ENCODE results near the gene CPNE7. TPM values are rescaled to one million over a fixed set of nuclear protein-coding genes. Genes with fewer than 3 reads are reported as not detected.

The CPNE7 gene
- total and polyA plus RNA-seq, 2 of the 8 experiments (the other 6 are each of a cell fraction or from before 2014, with no cell fraction given), result 10.0 to 23.7 TPM

DNA sequence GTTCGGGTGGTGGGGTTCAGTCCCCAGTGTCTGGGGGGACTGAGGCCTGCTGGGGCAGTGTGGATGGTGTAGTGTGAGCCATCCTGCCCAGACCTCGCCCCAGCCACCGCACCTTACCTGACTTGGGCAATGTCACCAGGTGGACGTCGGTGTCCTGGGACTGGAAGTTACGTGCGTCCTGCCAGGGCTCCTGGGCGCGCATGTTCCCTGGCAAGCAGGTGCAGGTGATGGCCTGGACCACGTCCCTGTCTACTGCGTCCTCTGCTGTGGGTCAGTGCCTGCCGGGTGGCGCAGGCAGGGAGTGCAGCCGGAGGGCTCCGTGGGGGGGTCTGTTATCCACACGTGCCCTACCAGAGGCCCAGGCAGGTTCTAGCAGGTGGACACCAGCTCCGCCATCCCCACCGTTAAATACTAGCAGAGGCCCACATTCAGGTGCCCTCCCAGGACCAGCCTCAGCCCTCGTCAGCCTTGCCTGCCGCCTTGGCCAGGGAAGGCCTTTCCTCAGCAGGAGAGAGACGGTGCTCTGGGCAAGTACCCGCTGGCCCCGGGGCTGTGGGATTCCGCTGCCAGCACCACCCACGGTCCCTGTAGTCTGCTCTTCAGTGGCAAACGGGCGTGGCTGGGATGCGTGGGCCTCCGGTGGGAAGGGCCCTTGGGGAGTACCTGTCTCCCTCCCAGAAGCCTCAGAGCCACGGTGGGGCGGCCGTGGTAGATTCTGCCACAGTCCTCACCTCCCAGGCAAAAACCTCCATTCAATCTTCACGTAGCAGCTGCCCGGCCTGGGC lies 29.8 kb downstream of the CPNE7 start:
- Histone ChIP-seq H2AFZ (ENCODE audit: low read length) (no peak overlapping the region), H2BK12ac (ENCODE audit: low read depth, low read length) (no peak overlapping the region), H2BK120ac (replicated peaks; ENCODE audit: low read depth, low read length) (no peak overlapping the region), H3K23me2 (ENCODE audit: low read depth, low read length) (peaks cover 2% of the 10 kb centered on the region), H3K79me1 (ENCODE audit: low read depth, low read length) (no peaks in the 10 kb centered on the region), H3K36me3 (ENCODE audit: control insufficient read depth in 2 of 4, insufficient read depth in 4 of 4, low read length in 3 of 4) (no peaks in the 10 kb centered on the region), H3K4ac (replicated peaks; ENCODE audit: insufficient read length, low read depth, low read length) (no peak overlapping the region), H2BK20ac (ENCODE audit: low read length) (no peak overlapping the region), H4K20me1 (replicated peaks in 1 of 2; ENCODE audit: control insufficient read depth in 1 of 2, insufficient read depth in 2 of 2, low read length in 2 of 2) (peaks cover 0 to 5% of the 10 kb centered on the region in 2 experiments), H3K4me2 (ENCODE audit: insufficient read depth in 1 of 2, low read depth in 2 of 2, low read length in 2 of 2) (no peak overlapping the region), H3K9ac (replicated peaks in 1 of 4; ENCODE audit: extremely low read depth in 1 of 4, low read depth in 3 of 4, low read length in 3 of 4) (no peak overlapping the region), H2BK15ac (ENCODE audit: low read length) (no peak overlapping the region), H4K8ac (ENCODE audit: extremely low read depth, insufficient read depth, low read length) (peak overlapping the region; percentile 79; the same call in 1 of the 2 replicates), H3K4me3 (ENCODE audit: extremely low read depth in 1 of 4, insufficient read depth in 2 of 4, low read depth in 3 of 4, low read length in 4 of 4) (no peak overlapping the region), H2BK5ac (ENCODE audit: low read depth, low read length) (no peak overlapping the region), H3K4me1 (replicated peaks in 1 of 4; ENCODE audit: control insufficient read depth in 3 of 4, insufficient read depth in 4 of 4, low read length in 3 of 4) (peaks cover 0 to 11% (median 9%) of the 10 kb centered on the region in 4 experiments; a peak in 5 of 7 replicates), H3K27ac (ENCODE audit: low read depth, low read length) (no peak overlapping the region), H2AK5ac (ENCODE audit: low read depth, low read length) (0 out of 2 replicates have a peak overlapping the region, but pooled peaks have one; percentile 13), H3K23ac (ENCODE audit: insufficient read length) (no peak overlapping the region), H4K5ac (ENCODE audit: insufficient read length, low read depth, low read length) (no peak overlapping the region), H3K9me3 (ENCODE audit: insufficient read depth in 2 of 2, low read depth in 1 of 2, low read length in 1 of 2) (no peaks in the 10 kb centered on the region), H4K91ac (replicated peaks; ENCODE audit: insufficient read length, low read length) (peak overlapping the region; percentile 54), H3K56ac (replicated peaks; ENCODE audit: insufficient read length, low read depth, low read length) (peak overlapping the region; percentile 16), H3K79me2 (ENCODE audit: control insufficient read depth in 1 of 2, insufficient read depth in 2 of 2, low read length in 2 of 2) (no peaks in the 10 kb centered on the region), H3K18ac (ENCODE audit: extremely low read depth, low read length) (no peak overlapping the region; the same call in 1 of the 2 replicates), H3K27me3 (replicated peaks in 1 of 4; ENCODE audit: control insufficient read depth in 3 of 4, extremely low read depth in 1 of 4, insufficient read depth in 3 of 4, low read length in 3 of 4) (no peaks in the 10 kb centered on the region; a peak in 1 of 7 replicates), H3K14ac (ENCODE audit: insufficient read length) (no peak overlapping the region)
- 94% methylated on average over 33 of the region's 34 CpGs; no CpG with 5 or more reads in 1 of the 2 experiments for WGBS, 2 experiments (ENCODE audit: extremely low coverage in 1 of 2, insufficient coverage in 1 of 2, insufficient read length in 1 of 2, insufficient replicate concordance in 2 of 2, low coverage in 1 of 2, low lambda C conversion rate in 2 of 2, missing lambda C conversion rate in 1 of 2)
- ChIA-PET POLR2A (ENCODE audit: partially characterized antibody) (interaction anchor here (1.0 to 1.6 kb wide), 2 partner anchors 9 to 48 kb away, joined by 3 to 8 read pairs; no protein-coding TSS in a partner anchor), CTCF (ENCODE audit: partially characterized antibody) (interaction anchor here (1.3 to 1.4 kb wide), 3 partner anchors 10 to 36 kb away, joined by 3 to 8 read pairs (median 5); no protein-coding TSS in a partner anchor)
- DNase-seq (ENCODE audit: low read depth in 1 of 2, low spot score in 2 of 2), result no peak
- TF ChIP-seq RFX5 (IDR thresholded peaks at IDR 0.05; ENCODE audit: borderline replicate concordance, low read depth, low read length) (no peak), ZNF274 (IDR thresholded peaks at IDR 0.05; ENCODE audit: borderline replicate concordance, extremely low read depth, low read length) (no peak)
- FAIRE-seq, result no peak

All from H1 (cell line).